Fibroblast of villous mesenchyme (primary cell): ENCODE data around the gene GARNL3. TPM values are rescaled to one million over a fixed set of nuclear protein-coding genes. Genes with fewer than 3 reads are reported as not detected.

Source experiments
- DNase-seq: peaks from one replicate; pipeline ENCODE4 v3.0.0-alpha.2; 2010; ENCODE audit warnings: low read depth
- H3K4me3 ChIP-seq: 2 replicates; pipeline ENCODE4 v1.5.1; 2011; ENCODE audit warnings: low read depth, mild to moderate bottlenecking, low read length
- total RNA-seq: library from RNA; depleted of rRNA; stranded (reverse); fragments of >200 nt; gene quantifications from 2 replicates; pipeline ENCODE4 v1.2.3, GENCODE V29; 2012
- TF ChIP-seq, protein P1 (sequence below): IDR thresholded peaks from 2 replicates; pipeline ENCODE4 v1.5.1; 2012; ENCODE audit warnings: low read depth, mild to moderate bottlenecking, low read length; ENCODE audit not compliant: insufficient read depth

GARNL3 gene
- total RNA-seq, 1 donor = 0.86 TPM

DNA sequence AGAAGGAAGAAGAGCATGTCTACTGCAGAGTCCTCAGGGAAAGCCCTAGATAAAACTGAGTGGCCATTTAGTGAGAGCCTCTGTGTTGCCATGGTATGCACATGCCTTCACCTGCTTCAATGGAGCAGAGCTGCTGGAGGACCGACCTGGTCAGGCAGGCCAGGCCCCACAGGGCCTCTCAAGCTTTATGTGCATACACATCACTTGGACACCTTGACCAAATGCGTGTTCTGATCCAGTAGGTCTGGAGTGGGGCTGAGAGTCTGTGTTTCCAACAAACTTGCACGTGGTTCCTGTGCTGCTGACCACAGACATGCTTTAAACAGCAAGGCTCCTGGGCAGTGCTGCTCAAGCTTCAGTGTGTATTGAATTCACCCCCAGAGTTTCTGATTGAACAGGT, 81.0 kb downstream of the GARNL3 start:
- no peak overlapping the region for H3K4me3 ChIP-seq
- no peak for DNase-seq
- TF ChIP-seq, protein P1, sequence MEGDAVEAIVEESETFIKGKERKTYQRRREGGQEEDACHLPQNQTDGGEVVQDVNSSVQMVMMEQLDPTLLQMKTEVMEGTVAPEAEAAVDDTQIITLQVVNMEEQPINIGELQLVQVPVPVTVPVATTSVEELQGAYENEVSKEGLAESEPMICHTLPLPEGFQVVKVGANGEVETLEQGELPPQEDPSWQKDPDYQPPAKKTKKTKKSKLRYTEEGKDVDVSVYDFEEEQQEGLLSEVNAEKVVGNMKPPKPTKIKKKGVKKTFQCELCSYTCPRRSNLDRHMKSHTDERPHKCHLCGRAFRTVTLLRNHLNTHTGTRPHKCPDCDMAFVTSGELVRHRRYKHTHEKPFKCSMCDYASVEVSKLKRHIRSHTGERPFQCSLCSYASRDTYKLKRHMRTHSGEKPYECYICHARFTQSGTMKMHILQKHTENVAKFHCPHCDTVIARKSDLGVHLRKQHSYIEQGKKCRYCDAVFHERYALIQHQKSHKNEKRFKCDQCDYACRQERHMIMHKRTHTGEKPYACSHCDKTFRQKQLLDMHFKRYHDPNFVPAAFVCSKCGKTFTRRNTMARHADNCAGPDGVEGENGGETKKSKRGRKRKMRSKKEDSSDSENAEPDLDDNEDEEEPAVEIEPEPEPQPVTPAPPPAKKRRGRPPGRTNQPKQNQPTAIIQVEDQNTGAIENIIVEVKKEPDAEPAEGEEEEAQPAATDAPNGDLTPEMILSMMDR = no peak

DNA sequence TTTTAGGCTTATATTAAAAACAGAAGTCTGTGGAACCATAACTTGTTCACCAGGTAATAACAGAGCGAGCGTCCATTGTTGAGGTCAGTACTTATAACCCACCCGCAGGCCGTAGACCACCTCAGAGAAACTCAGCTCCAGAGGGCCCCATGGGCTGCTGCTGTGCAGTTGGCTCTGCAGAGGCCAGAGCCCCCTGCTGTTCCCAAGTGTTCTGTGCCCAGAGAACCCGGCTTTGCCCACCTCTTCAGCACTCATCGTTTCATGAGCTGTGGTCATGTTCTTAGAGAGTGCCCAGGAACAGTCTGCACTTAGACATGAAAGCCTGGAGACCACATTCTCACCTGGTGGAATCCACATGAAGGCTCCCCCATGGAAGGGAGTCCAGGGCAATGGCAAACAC, 82.0 kb downstream of the GARNL3 start:
- TF ChIP-seq, protein P1 = peak; percentile 52
- no peak overlapping the region for H3K4me3 ChIP-seq
- DNase-seq = no peak

DNA sequence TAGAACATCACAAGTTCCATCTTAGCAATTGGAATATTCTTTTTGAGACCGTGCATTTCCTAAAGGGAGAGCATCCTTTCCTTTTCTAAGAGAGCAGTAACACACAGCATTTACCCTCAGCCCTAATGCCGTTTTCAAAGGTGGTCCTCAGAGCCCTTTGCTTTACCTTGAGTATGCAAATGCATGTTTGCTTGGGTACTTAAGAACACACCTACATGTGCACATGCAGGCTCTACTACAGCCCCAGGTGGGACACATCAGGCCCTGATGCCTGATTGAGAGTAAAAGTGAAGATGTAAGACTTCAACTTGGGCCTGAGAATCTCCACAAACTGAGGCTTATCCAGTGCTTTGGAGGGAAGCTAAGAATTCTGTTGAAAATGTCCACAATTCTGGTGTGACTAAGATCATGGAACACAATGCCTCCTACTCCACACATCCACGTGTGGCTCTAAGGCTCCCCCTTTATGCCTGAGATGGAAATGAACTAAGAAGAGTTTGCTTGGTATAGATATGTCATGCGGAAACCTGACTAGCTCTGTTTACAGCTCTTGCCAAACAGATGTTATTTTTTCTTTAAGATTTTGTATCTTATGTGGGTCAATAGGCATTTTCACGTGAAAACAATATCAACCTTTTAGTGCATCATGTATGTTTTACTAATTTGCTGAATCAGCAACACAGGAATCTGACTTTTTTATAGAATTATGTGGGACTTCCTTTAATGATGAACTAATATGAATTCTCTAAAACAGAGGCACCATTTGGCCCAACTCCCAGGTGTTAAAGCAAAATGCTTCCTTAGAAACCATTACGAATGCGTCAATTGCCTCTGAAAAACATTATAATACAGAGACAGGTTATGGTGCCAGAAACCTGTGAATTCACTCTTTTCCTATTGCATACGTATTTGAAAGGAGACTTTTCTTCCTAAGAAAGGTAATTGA, 83.5 kb downstream of the GARNL3 start:
- H3K4me3 ChIP-seq = no peak overlapping the region
- TF ChIP-seq, protein P1 = peak; percentile 53
- DNase-seq = peak; percentile 55

DNA sequence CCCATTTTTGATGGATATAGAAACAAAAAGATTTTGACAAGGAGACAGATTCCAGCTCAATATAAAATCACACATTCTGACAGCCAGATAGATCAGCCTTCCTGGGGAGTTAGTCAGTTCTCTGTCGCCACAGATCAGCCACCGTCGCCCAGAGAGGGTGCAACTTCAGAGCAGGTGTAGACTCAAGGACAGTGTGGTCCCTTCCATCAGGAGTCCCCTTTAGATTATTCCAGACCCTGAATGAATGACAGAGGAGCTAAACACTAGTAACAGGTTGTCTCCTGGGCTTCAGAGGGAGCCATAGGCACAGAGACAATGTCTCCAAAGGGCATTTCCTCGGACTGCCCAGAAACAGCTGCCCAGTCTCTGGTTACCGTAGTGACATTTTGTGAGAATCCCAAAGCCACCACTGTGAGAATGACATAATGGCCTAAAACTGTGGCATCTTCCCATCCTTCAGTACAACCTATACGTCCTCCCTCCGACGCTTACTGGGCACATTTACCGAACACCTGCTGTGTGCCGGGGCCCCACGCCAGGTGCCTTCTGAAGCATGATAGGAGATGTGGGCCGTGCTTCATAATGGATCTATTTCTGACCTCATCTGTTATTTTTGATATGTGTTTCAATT, 85.0 kb downstream of the GARNL3 start:
- TF ChIP-seq, protein P1 = no peak
- no peak overlapping the region for H3K4me3 ChIP-seq
- DNase-seq = no peak

DNA sequence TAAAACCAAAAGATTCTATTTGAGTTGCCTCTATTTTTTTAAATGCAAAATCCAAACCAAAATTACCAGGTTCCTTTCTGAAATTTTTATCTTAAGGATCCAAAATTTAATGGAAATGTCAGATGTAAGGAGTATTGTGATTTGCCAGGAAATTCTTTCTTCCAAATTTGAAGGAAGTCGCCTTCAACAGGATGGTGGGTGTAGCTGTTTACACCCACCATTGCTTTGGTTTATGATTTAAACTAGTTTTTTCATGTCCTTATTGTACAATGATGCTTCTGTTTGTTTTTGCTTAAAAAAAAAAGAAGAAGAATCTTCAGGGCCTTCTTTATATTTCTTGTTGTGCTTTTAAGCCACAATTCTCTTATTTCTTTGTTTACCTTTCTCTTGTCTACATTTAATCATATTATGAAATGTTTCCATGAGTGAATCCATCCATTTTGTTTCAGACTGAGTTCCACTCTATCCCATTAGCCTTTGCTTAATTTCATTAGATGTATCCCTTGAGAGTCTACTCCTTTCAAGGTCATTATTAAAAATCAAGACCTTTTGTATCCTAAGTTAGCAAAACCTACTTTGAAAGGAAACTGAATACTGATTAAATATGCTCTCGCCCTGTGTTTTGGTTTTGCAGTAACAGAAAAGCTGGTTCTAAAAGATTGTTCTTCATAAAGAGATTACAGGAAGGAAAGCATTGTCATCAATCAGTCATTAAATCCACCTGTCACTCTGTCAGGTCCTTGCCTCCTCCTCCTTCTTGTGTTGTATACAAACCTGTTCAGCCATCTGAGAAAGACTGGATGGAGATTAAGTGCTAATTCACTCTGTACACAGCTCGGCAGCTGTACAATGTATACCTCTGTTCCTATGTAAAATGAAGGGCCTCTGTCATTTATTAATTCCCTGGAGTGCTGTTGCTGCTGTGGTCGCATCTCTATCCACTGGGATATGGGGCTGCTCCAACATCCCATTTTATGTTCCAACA, 86.9 kb downstream of the GARNL3 start:
- TF ChIP-seq, protein P1 = no peak
- no peak for DNase-seq
- no peak overlapping the region for H3K4me3 ChIP-seq

DNA sequence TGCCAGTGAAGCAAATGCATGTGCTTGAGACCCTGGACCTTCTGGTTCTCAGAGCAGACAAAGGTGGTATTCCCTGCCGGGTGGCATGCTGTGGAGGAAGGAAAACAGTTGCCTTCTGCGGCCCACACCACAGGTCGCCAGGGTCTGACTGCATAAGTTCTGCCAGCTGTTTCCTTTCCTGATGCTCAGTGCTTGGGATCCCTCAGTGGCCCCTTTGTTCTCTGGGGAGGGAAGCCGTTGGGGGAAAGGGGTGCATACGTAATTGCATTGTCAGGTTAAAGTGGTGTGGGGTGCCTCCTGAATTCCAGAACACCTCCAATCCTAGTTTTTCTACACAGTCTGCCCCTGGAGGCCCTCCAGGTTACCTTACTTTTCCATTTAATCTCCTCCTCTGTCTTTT, 89.3 kb downstream of the GARNL3 start:
- TF ChIP-seq, protein P1 = no peak

More for the DNA sequence above, 89.3 kb downstream of the GARNL3 start:
- no peak overlapping the region for H3K4me3 ChIP-seq
- DNase-seq = no peak
